T47D (cell line): ENCODE results near the gene PYCARD.
"Not testable (repeated sequence)": the region's sequence is repeated elsewhere in the genome, so short reads cannot be mapped to it uniquely, and the experiment has no call there.

Experiments
- DNase-seq, 2 experiments: peaks; one replicate each; pipeline versions ENCODE4 v3.0.0 to v3.0.0-alpha.2; 2011 to 2012; ENCODE audit warnings: low read depth in 1 of 2, low spot score in 1 of 2
- JUND ChIP-seq: IDR thresholded peaks from 2 replicates; pipeline ENCODE4 v1.6.1; 2012; ENCODE audit warnings: low read depth
- in situ Hi-C: cut with HindIII; loops from 2 replicates; pipeline ENCODE4 v1.10.0; 2016; ENCODE audit warnings: low sequenced_read_pairs, low pct_unique_long_range_greater_than_20kb

The PYCARD gene

GRCh38 chr16:31202414-31203375 is at the start of gene PYCARD:
Gene PYCARD (minus strand): TSS chr16:31202760. CDS start chr16:31202690, 70 bp downstream.
- no peak for TF ChIP-seq JUND
- no peak for DNase-seq
- in situ Hi-C loops, result no loop called here

GRCh38 chr16:31251435-31251834 is 48.9 kb upstream of the PYCARD start:
- TF ChIP-seq JUND, result no peak
- no peak for DNase-seq
- in situ Hi-C loops, result no loop called here

- no peak for DNase-seq
- in situ Hi-C loops, result no loop called here
- no peak for TF ChIP-seq JUND
Measured at GRCh38 chr16:31250782-31251384, 48.3 kb upstream of the PYCARD start.

GRCh38 chr16:31248344-31248743 is 45.8 kb upstream of the PYCARD start:
- in situ Hi-C loops, result no loop called here
- no peak for DNase-seq
- TF ChIP-seq JUND, result no peak

GRCh38 chr16:31246296-31246695 is 43.7 kb upstream of the PYCARD start:
- no peak for DNase-seq
- in situ Hi-C loops, result no loop called here
- no peak for TF ChIP-seq JUND

- in situ Hi-C loops, DNase-seq: not testable (repeated sequence)
Measured at GRCh38 chr16:31245598-31245997, 43.0 kb upstream of the PYCARD start.

GRCh38 chr16:31243734-31244670 is 41.4 kb upstream of the PYCARD start:
- TF ChIP-seq JUND, result no peak
- DNase-seq, result no peak
- in situ Hi-C loops, result no loop called here

- in situ Hi-C loops, result no loop called here
- TF ChIP-seq JUND, result no peak
- DNase-seq, result peak in 1 of 2 experiments; percentile 59
Measured at GRCh38 chr16:31242206-31242605, 39.6 kb upstream of the PYCARD start.

GRCh38 chr16:31238041-31238440 is 35.5 kb upstream of the PYCARD start:
- no peak for DNase-seq
- TF ChIP-seq JUND, result no peak
- in situ Hi-C loops, result no loop called here

GRCh38 chr16:31229501-31229900 is 26.9 kb upstream of the PYCARD start:
- no peak for DNase-seq
- no peak for TF ChIP-seq JUND
- in situ Hi-C loops, result no loop called here

GRCh38 chr16:31228206-31228605 is 25.6 kb upstream of the PYCARD start:
- no peak for DNase-seq
- no peak for TF ChIP-seq JUND
- in situ Hi-C loops, result no loop called here

- in situ Hi-C loops, result no loop called here
- no peak for DNase-seq
- TF ChIP-seq JUND, result no peak
Measured at GRCh38 chr16:31225193-31225592, 22.6 kb upstream of the PYCARD start.
